Retinal pigment epithelial cell (primary cell): ENCODE results near the gene RNPS1.

Source experiments
- DNase-seq: peaks from one replicate; pipeline ENCODE4 v3.0.0-alpha.2; 2010; ENCODE audit warnings: low read depth
- H3K4me3 ChIP-seq: 2 replicates; pipeline ENCODE4 v1.5.1; 2011; ENCODE audit warnings: mild to moderate bottlenecking, low read length, control low read depth, moderate library complexity
- TF ChIP-seq, protein P1 (sequence below): conservative IDR thresholded peaks from 2 replicates; pipeline ENCODE4 v1.5.1; 2011; ENCODE audit warnings: low read depth, low read length, control low read depth, inconsistent platforms

RNPS1 gene

DNA sequence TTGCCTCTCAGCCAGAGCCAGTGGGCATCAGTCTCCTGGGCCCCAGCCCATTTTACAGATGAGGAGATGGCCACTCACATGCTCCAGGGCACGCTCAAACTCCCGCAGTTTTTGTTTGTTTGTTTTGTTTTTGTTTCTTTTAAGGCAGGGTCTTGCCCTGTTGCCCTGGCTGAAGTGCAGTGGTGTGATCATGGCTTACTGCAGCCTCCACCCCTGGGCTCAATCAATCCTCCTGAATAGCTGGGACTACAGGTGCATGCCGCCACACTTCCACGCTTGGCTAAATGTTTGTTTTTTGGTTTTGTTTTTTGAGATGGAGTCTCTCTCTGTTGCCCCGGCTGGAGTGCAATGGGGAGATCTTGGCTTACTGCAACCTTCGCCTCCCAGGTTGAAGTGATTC, 41.0 kb downstream of the RNPS1 start:
- TF ChIP-seq, protein P1, sequence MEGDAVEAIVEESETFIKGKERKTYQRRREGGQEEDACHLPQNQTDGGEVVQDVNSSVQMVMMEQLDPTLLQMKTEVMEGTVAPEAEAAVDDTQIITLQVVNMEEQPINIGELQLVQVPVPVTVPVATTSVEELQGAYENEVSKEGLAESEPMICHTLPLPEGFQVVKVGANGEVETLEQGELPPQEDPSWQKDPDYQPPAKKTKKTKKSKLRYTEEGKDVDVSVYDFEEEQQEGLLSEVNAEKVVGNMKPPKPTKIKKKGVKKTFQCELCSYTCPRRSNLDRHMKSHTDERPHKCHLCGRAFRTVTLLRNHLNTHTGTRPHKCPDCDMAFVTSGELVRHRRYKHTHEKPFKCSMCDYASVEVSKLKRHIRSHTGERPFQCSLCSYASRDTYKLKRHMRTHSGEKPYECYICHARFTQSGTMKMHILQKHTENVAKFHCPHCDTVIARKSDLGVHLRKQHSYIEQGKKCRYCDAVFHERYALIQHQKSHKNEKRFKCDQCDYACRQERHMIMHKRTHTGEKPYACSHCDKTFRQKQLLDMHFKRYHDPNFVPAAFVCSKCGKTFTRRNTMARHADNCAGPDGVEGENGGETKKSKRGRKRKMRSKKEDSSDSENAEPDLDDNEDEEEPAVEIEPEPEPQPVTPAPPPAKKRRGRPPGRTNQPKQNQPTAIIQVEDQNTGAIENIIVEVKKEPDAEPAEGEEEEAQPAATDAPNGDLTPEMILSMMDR = no peak
- H3K4me3 ChIP-seq = no peak overlapping the region
- no peak for DNase-seq

DNA sequence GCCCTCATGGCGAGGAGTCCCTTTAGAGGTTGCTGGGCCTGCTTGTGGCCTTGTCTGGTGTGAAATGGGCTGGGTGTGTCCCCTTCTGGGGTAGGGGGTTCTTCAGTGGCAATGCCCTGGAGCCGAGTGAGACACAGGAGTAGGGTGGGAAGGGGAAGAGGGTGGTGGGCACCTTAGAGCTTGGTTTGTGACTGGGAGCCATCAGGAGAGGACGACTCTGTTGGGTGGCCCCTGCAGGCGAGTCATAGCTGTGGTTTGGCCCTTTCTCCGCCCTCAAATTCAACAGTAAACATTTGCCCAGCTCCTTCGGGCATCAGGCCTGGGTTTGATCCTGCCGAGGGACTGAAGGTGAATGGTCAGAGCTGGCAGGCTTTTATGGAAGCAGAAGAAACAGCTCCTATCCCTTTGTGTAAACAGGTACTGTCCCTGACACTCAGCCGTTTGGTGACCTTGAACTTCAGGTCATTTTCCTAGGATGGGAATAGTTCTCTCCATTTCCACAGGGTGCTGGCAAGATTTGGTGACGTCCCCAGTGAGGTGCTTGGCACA, 41.6 kb downstream of the RNPS1 start:
- DNase-seq = no peak
- no peak overlapping the region for H3K4me3 ChIP-seq
- TF ChIP-seq, protein P1 = no peak

- TF ChIP-seq, protein P1 = peak; percentile 30
- DNase-seq = no peak
- H3K4me3 ChIP-seq = peak overlapping the region; percentile 88
Measured at GRCh38 chr16:2223942-2224486, 43.9 kb downstream of the RNPS1 start.

DNA sequence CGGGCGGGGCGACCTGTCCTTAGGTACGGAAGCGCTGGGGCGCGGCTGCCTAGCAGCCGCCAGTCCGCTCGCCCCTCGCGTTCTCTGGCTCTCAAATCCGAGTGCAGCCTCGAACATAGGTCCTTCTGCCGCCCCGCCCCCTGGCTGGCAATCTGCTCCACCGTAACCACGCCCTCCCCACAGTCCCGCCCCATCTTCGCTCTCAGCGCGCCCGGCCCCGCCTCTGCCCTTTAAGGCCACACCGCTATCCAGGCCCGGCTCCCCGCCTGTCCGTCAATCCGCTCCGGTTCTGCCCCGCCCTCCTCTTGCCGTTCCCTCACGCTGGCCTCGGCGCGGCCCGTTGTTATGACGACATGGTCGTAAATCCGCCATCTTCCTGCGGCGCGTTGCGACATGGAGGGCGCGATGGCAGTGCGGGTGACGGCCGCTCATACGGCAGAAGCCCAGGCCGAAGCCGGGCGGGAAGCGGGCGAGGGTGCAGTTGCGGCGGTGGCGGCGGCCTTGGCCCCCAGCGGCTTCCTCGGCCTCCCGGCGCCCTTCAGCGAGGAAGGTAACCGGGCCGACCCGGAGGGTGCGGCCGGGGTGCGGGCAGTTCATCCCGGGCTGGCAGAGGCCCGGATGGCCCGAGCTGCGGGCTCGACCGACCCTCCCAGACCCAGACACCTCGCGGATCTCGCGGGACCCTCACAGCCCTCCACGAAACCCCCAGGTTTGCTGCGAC, 44.5 kb downstream of the RNPS1 start, which contains the start of gene E4F1:
Gene E4F1 (plus strand): TSS at position 371 of the 721 bp plus-strand sequence. CDS start 23 bp downstream, at position 394.
- peak; percentile 98 for DNase-seq
- peak within 1 kb of the TSS; percentile 88 for H3K4me3 ChIP-seq

GRCh38 chr16:2216330-2216729, 51.6 kb downstream of the RNPS1 start:
- no peak overlapping the region for H3K4me3 ChIP-seq
- no peak for DNase-seq
- TF ChIP-seq, protein P1 = no peak

More for the DNA sequence above, 44.5 kb downstream of the RNPS1 start, which contains the start of gene E4F1:
- TF ChIP-seq, protein P1 = no peak

GRCh38 chr16:2214719-2214968, 53.3 kb downstream of the RNPS1 start, which contains the start of gene PGP:
TSS of gene PGP (minus strand) at chr16:2214840. CDS start at chr16:2214777, 63 bp downstream.
- TF ChIP-seq, protein P1 = no peak
- no peak for DNase-seq
- H3K4me3 ChIP-seq = peak within 1 kb of the TSS; percentile 79
